Lower leg skin (tissue), 4 donors: Measurements from ENCODE around the gene HMGA1. TPM values are rescaled to one million over a fixed set of nuclear protein-coding genes. Genes with fewer than 3 reads are reported as not detected.

Source experiments
- DNase-seq, 2 donors: peaks; one replicate each; pipeline ENCODE4 v3.0.0-alpha.2; 2019; ENCODE audit warnings: low spot score in 2 of 2
- H3K4me3 ChIP-seq: fragments of 200-600 bp; sonication (generic); 2 replicates; pipeline ENCODE4 v1.5.1; 2017; ENCODE audit warnings: mild to moderate bottlenecking, low read depth; ENCODE audit not compliant: poor library complexity, severe bottlenecking
- POLR2A ChIP-seq, 2 donors: fragments of 450-650 bp; IDR thresholded peaks; one replicate each; pipeline ENCODE4 v1.6.1; 2016 to 2017; ENCODE audit warnings: antibody characterized with exemption in 2 of 2, mild to moderate bottlenecking in 1 of 2, moderate library complexity in 1 of 2
- WGBS, 2 donors: methylation state at CpG; one replicate each; pipeline ENCODE4 v1.1.5; 2018; 5-methylcytosine and 5-hydroxymethylcytosine counted together
- intact Hi-C: fragments of 100-400 bp; cut with DNase I; formaldehyde crosslinking; loops from one replicate; pipeline ENCODE4 v1.15.0; 2023; ENCODE audit warnings: low total_unique reads
- total RNA-seq, 4 donors: library from RNA; depleted of rRNA; stranded (reverse); fragments of >200 nt; gene quantifications; one replicate each; pipeline ENCODE4 v1.1.0, GENCODE V29; 2016
- TF ChIP-seq, protein P1 (sequence below), 3 donors: fragments of 450-650 bp; IDR thresholded peaks; one replicate each; pipeline ENCODE4 v1.5.1; 2016; ENCODE audit warnings: antibody characterized with exemption in 3 of 3, mild to moderate bottlenecking in 3 of 3, moderate library complexity in 2 of 3

The HMGA1 gene
- total RNA-seq, 4 donors from 2014 or later = 134 to 188 (median 167) TPM

GRCh38 chr6:34207695-34208443, 28.8 kb upstream of the HMGA1 start:
- DNase-seq = no peak
- intact Hi-C loops = no loop called here
- no peak overlapping the region for H3K4me3 ChIP-seq
- 84 to 87% methylated on average over 4 of the region's 4 CpGs for WGBS, 2 donors
- no peak for TF ChIP-seq POLR2A (IDR thresholded peaks at IDR 0.05)
- TF ChIP-seq, protein P1, sequence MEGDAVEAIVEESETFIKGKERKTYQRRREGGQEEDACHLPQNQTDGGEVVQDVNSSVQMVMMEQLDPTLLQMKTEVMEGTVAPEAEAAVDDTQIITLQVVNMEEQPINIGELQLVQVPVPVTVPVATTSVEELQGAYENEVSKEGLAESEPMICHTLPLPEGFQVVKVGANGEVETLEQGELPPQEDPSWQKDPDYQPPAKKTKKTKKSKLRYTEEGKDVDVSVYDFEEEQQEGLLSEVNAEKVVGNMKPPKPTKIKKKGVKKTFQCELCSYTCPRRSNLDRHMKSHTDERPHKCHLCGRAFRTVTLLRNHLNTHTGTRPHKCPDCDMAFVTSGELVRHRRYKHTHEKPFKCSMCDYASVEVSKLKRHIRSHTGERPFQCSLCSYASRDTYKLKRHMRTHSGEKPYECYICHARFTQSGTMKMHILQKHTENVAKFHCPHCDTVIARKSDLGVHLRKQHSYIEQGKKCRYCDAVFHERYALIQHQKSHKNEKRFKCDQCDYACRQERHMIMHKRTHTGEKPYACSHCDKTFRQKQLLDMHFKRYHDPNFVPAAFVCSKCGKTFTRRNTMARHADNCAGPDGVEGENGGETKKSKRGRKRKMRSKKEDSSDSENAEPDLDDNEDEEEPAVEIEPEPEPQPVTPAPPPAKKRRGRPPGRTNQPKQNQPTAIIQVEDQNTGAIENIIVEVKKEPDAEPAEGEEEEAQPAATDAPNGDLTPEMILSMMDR (IDR thresholded peaks at IDR 0.05) = no peak

- intact Hi-C loops = no loop called here
- no peak overlapping the region for H3K4me3 ChIP-seq
- WGBS, 2 donors = 93 to 96% methylated on average over 4 of the region's 4 CpGs
- no peak for DNase-seq
- no peak for TF ChIP-seq POLR2A (IDR thresholded peaks at IDR 0.05)
- TF ChIP-seq, protein P1 (IDR thresholded peaks at IDR 0.05) = no peak
Measured at GRCh38 chr6:34213772-34214171, 22.9 kb upstream of the HMGA1 start.

DNA sequence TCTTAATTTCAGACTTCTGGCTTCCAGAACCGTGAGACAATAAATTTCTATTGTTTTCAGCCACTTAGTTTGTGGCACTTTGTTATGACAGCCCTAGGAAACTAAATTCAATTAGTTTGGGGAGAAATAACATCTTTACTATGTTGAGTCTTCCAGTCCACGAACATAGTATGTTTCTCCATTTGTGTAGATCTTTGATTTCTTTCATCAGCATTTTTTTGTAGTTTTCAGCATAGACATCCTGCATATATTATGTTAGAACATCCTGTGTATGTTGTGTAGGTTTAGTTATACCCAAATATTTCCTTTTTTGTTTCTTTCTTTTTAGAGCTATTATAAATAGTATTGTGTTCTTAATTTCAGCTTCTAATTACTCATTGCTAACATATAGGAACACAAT, 18.0 kb upstream of the HMGA1 start:
- intact Hi-C loops = no loop called here
- WGBS, 2 donors = 37 to 38% methylated on average over 2 of the region's 2 CpGs
- no peak overlapping the region for H3K4me3 ChIP-seq
- TF ChIP-seq, protein P1 (IDR thresholded peaks at IDR 0.05) = no peak
- no peak for TF ChIP-seq POLR2A (IDR thresholded peaks at IDR 0.05)
- DNase-seq = no peak

DNA sequence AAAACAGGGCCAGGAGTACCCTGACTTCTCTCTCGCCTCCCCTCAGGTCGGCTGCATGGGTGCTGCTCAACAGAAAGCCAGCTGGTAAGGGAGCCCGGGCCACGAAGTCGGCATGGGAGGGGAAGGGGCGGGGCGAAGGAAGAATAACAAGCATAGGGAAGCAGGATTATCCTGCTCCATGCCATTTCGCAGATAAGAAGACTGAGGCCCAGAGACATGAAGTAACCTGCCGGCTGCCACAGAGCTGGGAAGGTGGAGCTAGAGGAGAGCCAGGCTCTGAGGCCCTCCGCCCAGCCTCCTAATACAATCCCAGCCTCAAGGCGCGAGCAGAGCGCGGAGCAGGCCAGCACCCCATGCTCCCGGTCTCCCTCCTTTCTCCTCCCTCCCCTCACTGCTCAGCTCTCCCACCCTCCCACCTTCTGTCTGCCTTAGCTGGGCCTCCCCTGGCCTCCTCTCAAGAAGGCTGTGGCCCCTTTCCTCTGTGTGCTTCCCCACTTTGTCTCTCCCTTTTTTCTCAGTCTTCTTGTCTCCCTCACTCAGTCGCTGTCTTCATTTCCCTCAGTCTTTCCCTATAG, 13.2 kb upstream of the HMGA1 start:
- WGBS, 2 donors = 13 to 19% methylated on average over 16 of the region's 16 CpGs
- TF ChIP-seq POLR2A (IDR thresholded peaks at IDR 0.05) = no peak
- TF ChIP-seq, protein P1 (IDR thresholded peaks at IDR 0.05) = no peak
- DNase-seq = peak in 1 of 2 donors; percentile 86
- intact Hi-C loops = no loop called here
- no peak overlapping the region for H3K4me3 ChIP-seq

DNA sequence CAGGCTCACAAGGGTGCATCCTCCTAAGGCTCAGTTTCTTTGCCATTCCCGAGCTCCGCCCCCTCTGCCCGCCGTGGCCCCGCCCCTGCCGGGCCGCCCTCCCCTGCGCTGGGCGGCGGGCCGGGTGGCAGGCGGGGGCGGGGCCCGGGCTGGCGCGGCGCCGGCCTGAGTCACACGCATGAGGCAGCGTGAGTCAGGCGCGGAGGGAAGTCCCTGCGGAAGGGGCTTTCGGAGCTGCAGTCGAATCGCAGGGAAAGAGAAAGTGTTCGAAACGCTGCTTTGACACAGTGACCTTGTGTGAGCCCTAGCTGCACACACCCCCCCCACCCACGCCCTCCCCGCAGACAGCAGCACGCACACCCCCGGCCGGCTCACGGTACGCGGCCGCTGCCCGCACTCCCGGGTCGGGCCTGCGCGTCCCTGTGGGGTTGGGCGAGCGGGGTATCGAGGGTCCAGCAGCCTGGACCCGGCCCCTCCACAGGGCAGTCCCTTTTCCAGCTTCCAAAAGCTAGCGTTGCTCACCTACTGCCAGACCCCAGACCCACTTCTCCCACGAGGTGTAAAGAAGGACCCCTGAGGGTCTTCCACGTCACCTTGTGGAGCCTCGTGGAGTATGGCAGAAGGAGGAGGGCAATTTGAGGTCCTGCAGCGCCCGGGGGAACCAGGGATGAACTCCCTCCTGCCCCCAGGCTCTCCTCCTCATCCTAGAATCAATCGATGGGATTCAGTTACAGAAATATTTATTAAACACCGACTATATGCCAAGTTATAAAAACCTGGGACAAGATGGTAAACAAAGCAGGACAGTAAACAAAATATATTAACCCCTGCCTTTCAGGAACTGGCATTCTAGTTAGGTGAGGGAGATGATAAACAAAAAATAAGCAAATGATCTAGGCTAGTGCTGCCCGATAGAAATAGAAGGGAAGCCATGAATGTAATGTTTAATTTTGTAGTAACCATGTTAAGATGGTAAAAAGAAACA, 12.4 kb upstream of the HMGA1 start:
- WGBS, 2 donors = 2% methylated on average over 22 to 34 of the region's 55 CpGs
- peak; percentile 91 to 99 for DNase-seq
- peak overlapping the region; percentile 43 for H3K4me3 ChIP-seq
- intact Hi-C loops = no loop called here
- TF ChIP-seq, protein P1 (IDR thresholded peaks at IDR 0.05) = no peak
- peak in 1 of 2 donors; percentile 59 for TF ChIP-seq POLR2A (IDR thresholded peaks at IDR 0.05)
